NB4 (cell line): Measurements from ENCODE around the gene SERPINB2.

Source experiments
- POLR2A ChIP-seq: IDR thresholded peaks from 2 replicates; pipeline ENCODE4 v1.6.1; 2011; ENCODE audit warnings: mild to moderate bottlenecking; ENCODE audit not compliant: insufficient read length; ENCODE audit errors: extremely low read depth
- TF ChIP-seq, protein P1 (sequence below): IDR thresholded peaks from one replicate; pipeline ENCODE4 v1.5.1; 2012; ENCODE audit warnings: low read depth, low read length
- TF ChIP-seq, protein P2 (sequence below): IDR thresholded peaks from 2 replicates; pipeline ENCODE4 v1.6.1; 2011; ENCODE audit warnings: low read depth, low read length

DNA sequence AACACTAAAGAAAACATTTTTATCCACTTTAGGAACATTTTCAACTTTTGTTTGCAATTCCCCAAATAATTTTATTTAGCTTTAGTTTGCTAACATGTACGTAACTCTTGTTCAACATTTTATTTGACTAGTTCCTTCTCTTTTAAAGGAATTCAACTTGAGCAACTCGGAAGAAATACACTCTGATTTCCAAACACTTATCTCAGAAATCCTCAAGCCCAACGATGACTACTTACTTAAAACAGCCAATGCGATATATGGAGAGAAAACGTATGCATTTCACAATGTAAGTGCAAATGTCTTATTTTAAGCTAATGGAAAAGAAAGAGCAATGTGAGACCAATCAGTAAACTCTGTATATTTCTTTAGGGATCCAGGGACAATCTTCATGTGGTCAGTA is 30.3 kb downstream of the SERPINB2 start:
- no peak for TF ChIP-seq POLR2A
- TF ChIP-seq, protein P1, sequence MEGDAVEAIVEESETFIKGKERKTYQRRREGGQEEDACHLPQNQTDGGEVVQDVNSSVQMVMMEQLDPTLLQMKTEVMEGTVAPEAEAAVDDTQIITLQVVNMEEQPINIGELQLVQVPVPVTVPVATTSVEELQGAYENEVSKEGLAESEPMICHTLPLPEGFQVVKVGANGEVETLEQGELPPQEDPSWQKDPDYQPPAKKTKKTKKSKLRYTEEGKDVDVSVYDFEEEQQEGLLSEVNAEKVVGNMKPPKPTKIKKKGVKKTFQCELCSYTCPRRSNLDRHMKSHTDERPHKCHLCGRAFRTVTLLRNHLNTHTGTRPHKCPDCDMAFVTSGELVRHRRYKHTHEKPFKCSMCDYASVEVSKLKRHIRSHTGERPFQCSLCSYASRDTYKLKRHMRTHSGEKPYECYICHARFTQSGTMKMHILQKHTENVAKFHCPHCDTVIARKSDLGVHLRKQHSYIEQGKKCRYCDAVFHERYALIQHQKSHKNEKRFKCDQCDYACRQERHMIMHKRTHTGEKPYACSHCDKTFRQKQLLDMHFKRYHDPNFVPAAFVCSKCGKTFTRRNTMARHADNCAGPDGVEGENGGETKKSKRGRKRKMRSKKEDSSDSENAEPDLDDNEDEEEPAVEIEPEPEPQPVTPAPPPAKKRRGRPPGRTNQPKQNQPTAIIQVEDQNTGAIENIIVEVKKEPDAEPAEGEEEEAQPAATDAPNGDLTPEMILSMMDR: no peak
- TF ChIP-seq, protein P2, sequence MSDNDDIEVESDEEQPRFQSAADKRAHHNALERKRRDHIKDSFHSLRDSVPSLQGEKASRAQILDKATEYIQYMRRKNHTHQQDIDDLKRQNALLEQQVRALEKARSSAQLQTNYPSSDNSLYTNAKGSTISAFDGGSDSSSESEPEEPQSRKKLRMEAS: no peak
